SK-N-SH (cell line): Measurements from ENCODE around the gene LEMD1. TPM values are rescaled to one million over a fixed set of nuclear protein-coding genes. Genes with fewer than 3 reads are reported as not detected.

Source experiments
- CTCF ChIA-PET: fragments of 300-600, 350-600 bp; formaldehyde crosslinking; extraction: SDS; loops from one replicate; lab custom pipeline; 2021; lab: Yijun Ruan, JAX
- POLR2A ChIA-PET: fragments of 350-600 bp; sonication (Branson Sonifier 250); formaldehyde crosslinking; extraction: SDS; loops from one replicate; lab custom pipeline; 2020; ENCODE audit warnings: antibody characterized with exemption, inconsistent platforms; lab: Yijun Ruan, JAX
- DNase-seq: peaks from one replicate; pipeline ENCODE4 v3.0.0; 2012
- H2AFZ ChIP-seq: fragments of 200-600 bp; sonication (generic); 2 replicates; pipeline ENCODE4 v1.8.1; 2016; ENCODE audit warnings: antibody characterized with exemption, mild to moderate bottlenecking, low read depth
- H3F3A ChIP-seq: fragments of 200-600 bp; sonication (generic); replicated peaks from 2 replicates; pipeline ENCODE3; 2016; ENCODE audit warnings: antibody characterized with exemption, mild to moderate bottlenecking; ENCODE audit not compliant: insufficient read depth
- H3K27ac ChIP-seq, 2 experiments: fragments of 200-500 bp in 1 of 2; fragments of 200-600 bp in 1 of 2; sonication (Bioruptor generic) in 1 of 2; sonication (generic), shearing (Covaris generic) in 1 of 2; 2 replicates each; pipeline versions ENCODE4 v1.5.1 to v1.6.1; 2014 to 2016; ENCODE audit warnings: low read depth in 2 of 2, inconsistent platforms in 1 of 2, low read length in 1 of 2, mild to moderate bottlenecking in 1 of 2, mixed read lengths in 1 of 2
- H3K27me3 ChIP-seq: fragments of 200-600 bp; sonication (generic), shearing (Covaris generic); 2 replicates; pipeline ENCODE4 v1.6.1; 2016; ENCODE audit warnings: mixed run types; ENCODE audit not compliant: insufficient read depth
- H3K36me3 ChIP-seq, 2 experiments: fragments of 200-500 bp in 1 of 2; fragments of 200-600 bp in 1 of 2; sonication (Bioruptor generic) in 1 of 2; sonication (generic) in 1 of 2; replicated peaks in 1 of 2; 2 replicates each; pipeline versions ENCODE3 to v1.5.1; 2014 to 2016; ENCODE audit warnings: low read length in 1 of 2, mild to moderate bottlenecking in 1 of 2; ENCODE audit not compliant: insufficient read depth in 2 of 2, control insufficient read depth in 1 of 2
- H3K4me1 ChIP-seq, 2 experiments: fragments of 200-500 bp in 1 of 2; fragments of 200-600 bp in 1 of 2; sonication (Bioruptor generic) in 1 of 2; sonication (generic), shearing (Covaris generic) in 1 of 2; 2 replicates each; pipeline versions ENCODE4 v1.5.1 to v1.6.1; 2014 to 2016; ENCODE audit warnings: low read depth in 1 of 2, low read length in 1 of 2, mixed run types in 1 of 2; ENCODE audit not compliant: insufficient read depth in 2 of 2, control insufficient read depth in 1 of 2
- H3K4me2 ChIP-seq: fragments of 200-600 bp; sonication (generic), shearing (Covaris generic); 2 replicates; pipeline ENCODE4 v1.6.1; 2017; ENCODE audit warnings: mixed run types
- H3K4me3 ChIP-seq, 2 experiments: fragments of 200-500 bp in 1 of 2; fragments of 200-600 bp in 1 of 2; sonication (Bioruptor generic) in 1 of 2; sonication (generic), shearing (Covaris generic) in 1 of 2; 2 replicates each; pipeline versions ENCODE4 v1.5.1 to v1.8.1; 2014 to 2016; ENCODE audit warnings: low read depth in 2 of 2, inconsistent platforms in 1 of 2, low read length in 1 of 2, mild to moderate bottlenecking in 1 of 2, mixed read lengths in 1 of 2, moderate library complexity in 1 of 2
- H3K79me2 ChIP-seq: fragments of 200-600 bp; sonication (generic); 2 replicates; pipeline ENCODE4 v1.8.1; 2017; ENCODE audit warnings: mild to moderate bottlenecking; ENCODE audit not compliant: insufficient read depth
- H3K9ac ChIP-seq: fragments of 200-600 bp; sonication (generic); 2 replicates; pipeline ENCODE4 v1.6.1; 2017; ENCODE audit warnings: mixed run types
- H3K9me2 ChIP-seq: fragments of 200-600 bp; sonication (generic); 2 replicates; pipeline ENCODE4 v1.6.1; 2017; ENCODE audit warnings: mixed run types
- H3K9me3 ChIP-seq: fragments of 200-600 bp; sonication (generic); 2 replicates; pipeline ENCODE4 v1.6.1; 2017; ENCODE audit warnings: mixed run types, mild to moderate bottlenecking, moderate library complexity
- H4K20me1 ChIP-seq: fragments of 200-600 bp; sonication (generic); 2 replicates; pipeline ENCODE4 v1.6.1; 2017; ENCODE audit warnings: mild to moderate bottlenecking, mixed run types; ENCODE audit not compliant: insufficient read depth
- CHD2 ChIP-seq: fragments of 150-350 bp; IDR thresholded peaks from 2 replicates; pipeline ENCODE4 v1.6.1; 2018; ENCODE audit warnings: low read length; ENCODE audit not compliant: partially characterized antibody
- EP300 ChIP-seq, 2 experiments: IDR thresholded peaks; 2 replicates each; pipeline versions ENCODE4 v1.4.0 to v1.6.1; 2012; ENCODE audit warnings: borderline replicate concordance in 1 of 2, low read depth in 1 of 2, low read length in 1 of 2
- FOSL2 ChIP-seq: IDR thresholded peaks from 2 replicates; pipeline ENCODE4 v1.4.0; 2012; ENCODE audit warnings: low read depth, mild to moderate bottlenecking, moderate library complexity, borderline replicate concordance
- FOXJ3 ChIP-seq: sonication (generic); formaldehyde crosslinking; IDR thresholded peaks from 2 replicates; pipeline ENCODE4 v1.5.1; 2020; ENCODE audit warnings: mild to moderate bottlenecking, missing genetic modification reagents
- FOXM1 ChIP-seq: IDR thresholded peaks from 2 replicates; pipeline ENCODE4 v1.4.0; 2012; ENCODE audit warnings: low read depth, mild to moderate bottlenecking
- GATA2 ChIP-seq: sonication (generic); formaldehyde crosslinking; IDR thresholded peaks from 2 replicates; pipeline ENCODE4 v1.5.0; 2020; ENCODE audit warnings: mild to moderate bottlenecking, missing genetic modification reagents
- IRF3 ChIP-seq: fragments of 150-350 bp; IDR thresholded peaks from 2 replicates; pipeline ENCODE4 v1.6.1; 2016; ENCODE audit warnings: mild to moderate bottlenecking, low read depth, low read length
- MEF2A ChIP-seq: IDR thresholded peaks from 2 replicates; pipeline ENCODE4 v1.4.0; 2012; ENCODE audit warnings: low read depth, borderline replicate concordance
- MXI1 ChIP-seq: IDR thresholded peaks from 2 replicates; pipeline ENCODE4 v1.6.1; 2012; ENCODE audit warnings: mild to moderate bottlenecking, low read depth, low read length, improper control_type of control experiment
- NRF1 ChIP-seq: IDR thresholded peaks from 2 replicates; pipeline ENCODE4 v1.6.1; 2012; ENCODE audit warnings: low read depth, mild to moderate bottlenecking, low read length
- REST ChIP-seq: IDR thresholded peaks from 2 replicates; pipeline ENCODE4 v1.6.1; 2012; ENCODE audit warnings: mild to moderate bottlenecking, low read depth, low read length, moderate library complexity
- RXRA ChIP-seq: IDR thresholded peaks from 2 replicates; pipeline ENCODE4 v1.4.0; 2012; ENCODE audit warnings: low read depth, mild to moderate bottlenecking, borderline replicate concordance
- SIN3A ChIP-seq: IDR thresholded peaks from 2 replicates; pipeline ENCODE4 v1.6.1; 2012; ENCODE audit warnings: low read depth, mild to moderate bottlenecking, low read length, moderate library complexity, borderline replicate concordance
- SMC3 ChIP-seq: IDR thresholded peaks from 2 replicates; pipeline ENCODE4 v1.6.1; 2012; ENCODE audit warnings: low read depth, low read length, improper control_type of control experiment
- TAF1 ChIP-seq: IDR thresholded peaks from 2 replicates; pipeline ENCODE4 v1.6.1; 2012; ENCODE audit warnings: low read depth, mild to moderate bottlenecking, low read length, moderate library complexity, borderline replicate concordance
- USF2 ChIP-seq: fragments of 150-350 bp; IDR thresholded peaks from 2 replicates; pipeline ENCODE4 v1.6.1; 2017; ENCODE audit warnings: antibody characterized with exemption, low read length, low read depth, borderline replicate concordance
- YY1 ChIP-seq: IDR thresholded peaks from 2 replicates; pipeline ENCODE4 v1.4.0; 2012; ENCODE audit warnings: low read depth, mild to moderate bottlenecking
- ZBTB33 ChIP-seq: IDR thresholded peaks from 2 replicates; pipeline ENCODE4 v1.4.0; 2012; ENCODE audit warnings: low read depth, borderline replicate concordance
- WGBS: methylation state at CpG from one replicate; pipeline ENCODE4 v1.1.6; 2017; ENCODE audit warnings: low lambda C conversion rate; 5-methylcytosine and 5-hydroxymethylcytosine counted together
- polyA plus RNA-seq, 3 experiments: library from polyadenylated mRNA; depleted of rRNA; stranded (reverse); fragments of >200 nt; gene quantifications; 2 replicates each; pipeline ENCODE4 v1.2.3, GENCODE V29; 2012

LEMD1 gene
- polyA plus RNA-seq, 1 of the 3 experiments (the other 2 are of a cell fraction), result not detected

GRCh38 chr1:205392650-205393049 is 29.2 kb downstream of the LEMD1 start:
- Histone ChIP-seq H3K9me2 (no peaks in the 10 kb centered on the region), H2AFZ (no peak overlapping the region), H3K4me3 (no peak overlapping the region), H3K9ac (no peak overlapping the region), H3K9me3 (no peaks in the 10 kb centered on the region), H3K27ac (no peak overlapping the region), H3K4me2 (no peak overlapping the region), H3K79me2 (no peaks in the 10 kb centered on the region), H3F3A (no peaks in the 10 kb centered on the region), H4K20me1 (no peaks in the 10 kb centered on the region), H3K4me1 (no peaks in the 10 kb centered on the region; a peak in 1 of 4 replicates), H3K27me3 (no peaks in the 10 kb centered on the region; the same call in 1 of the 2 replicates), H3K36me3 (no peaks in the 10 kb centered on the region)
- ChIA-PET POLR2A (no interaction called here), CTCF (interaction anchor here (0.6 to 2.6 kb wide), 3 partner anchors 94 to 509 kb away, joined by 3 to 28 read pairs (median 3); no protein-coding TSS in a partner anchor)
- WGBS, result 57% methylated on average over 1 of the region's 1 CpG
- TF ChIP-seq RXRA (no peak), MEF2A (no peak), GATA2 (CRISPR knock-in tag) (no peak), FOSL2 (no peak), REST (no peak), CHD2 (no peak), SIN3A (no peak), TAF1 (no peak), SMC3 (no peak), ZBTB33 (no peak), IRF3 (no peak), MXI1 (no peak), USF2 (no peak), YY1 (no peak), EP300 (IDR thresholded peaks at IDR 0.05; ENCODE audit: borderline replicate concordance in 1 of 2, low read depth in 1 of 2, low read length in 1 of 2) (no peak), NRF1 (no peak), FOXM1 (no peak), FOXJ3 (CRISPR knock-in tag) (no peak)
- no peak for DNase-seq
